GM12878 (cell line): Measurements from ENCODE around the gene FOXP1. TPM values are rescaled to one million over a fixed set of nuclear protein-coding genes. Genes with fewer than 3 reads are reported as not detected.

Experiments used
- ATAC-seq: fragments of 200-7000 bp; cut with Tn5 transposase; 3 replicates; pipeline ENCODE4 v1.9.1; 2020; ENCODE audit warnings: mild to moderate bottlenecking, moderate library complexity
- BruUV-seq: library from RNA; stranded (reverse); fragments of 400-500 nt; replicated peaks from 2 replicates; lab custom pipeline; 2021; lab: Mats Ljungman, UMichigan
- CTCF ChIA-PET: fragments of 300-600 bp; sonication (Branson Sonifier 250); formaldehyde crosslinking; extraction: SDS; loops from one replicate; lab custom pipeline; 2021; ENCODE audit warnings: inconsistent platforms; lab: Yijun Ruan, JAX
- POLR2A ChIA-PET: fragments of 350-600 bp; formaldehyde crosslinking; extraction: SDS; loops from one replicate; lab custom pipeline; 2021; ENCODE audit warnings: inconsistent platforms; lab: Charles Lee
- RAD21 ChIA-PET: fragments of 300-600 bp; sonication (Branson Sonifier 250); formaldehyde crosslinking; loops from one replicate; lab custom pipeline; 2023; ENCODE audit warnings: antibody characterized with exemption; ENCODE audit not compliant: unreplicated experiment; lab: Charles Lee
- SMC1A ChIA-PET: fragments of 300-600 bp; sonication (Branson Sonifier 250); formaldehyde crosslinking; loops from one replicate; lab custom pipeline; 2023; ENCODE audit not compliant: unreplicated experiment, uncharacterized antibody; lab: Charles Lee
- DNase-seq: peaks from one replicate; pipeline ENCODE4 v3.0.0-alpha.2; 2011; ENCODE audit warnings: low read depth, low spot score
- FAIRE-seq: peaks from 3 replicates; lab custom pipeline; 2011; peaks lifted over from hg19 to GRCh38; lab: Jason Lieb, UNC
- H2AFZ ChIP-seq: 2 replicates; pipeline ENCODE4 v1.6.0; 2011; ENCODE audit warnings: low read depth, low read length, control low read depth; ENCODE audit not compliant: control insufficient read depth
- H3K27ac ChIP-seq: 2 replicates; pipeline ENCODE4 v1.5.1; 2011; ENCODE audit warnings: control low read depth; ENCODE audit not compliant: control insufficient read depth, insufficient read depth
- H3K27me3 ChIP-seq, 2 experiments: replicated peaks in 1 of 2; 2 replicates each; pipeline versions ENCODE4 v1.6.0 to v1.6.1; 2011; ENCODE audit warnings: low read length in 1 of 2; ENCODE audit not compliant: control insufficient read depth in 2 of 2, insufficient read depth in 2 of 2
- H3K36me3 ChIP-seq, 2 experiments: 2 replicates each; pipeline ENCODE4 v1.5.1; 2011; ENCODE audit warnings: low read length in 1 of 2; ENCODE audit not compliant: control insufficient read depth in 2 of 2, insufficient read depth in 2 of 2
- H3K4me1 ChIP-seq: 2 replicates; pipeline ENCODE4 v1.6.1; 2011; ENCODE audit warnings: mild to moderate bottlenecking, low read length, moderate library complexity, mixed read lengths; ENCODE audit not compliant: control insufficient read depth, insufficient read depth
- H3K4me2 ChIP-seq: 2 replicates; pipeline ENCODE4 v1.6.0; 2011; ENCODE audit warnings: control low read depth; ENCODE audit not compliant: control insufficient read depth, insufficient read depth
- H3K4me3 ChIP-seq: fragments of 200-600 bp; sonication (generic); 2 replicates; pipeline ENCODE4 v1.5.1; 2016
- H3K79me2 ChIP-seq: 2 replicates; pipeline ENCODE4 v1.6.0; 2011; ENCODE audit warnings: low read length; ENCODE audit not compliant: control insufficient read depth, insufficient read depth
- H3K9ac ChIP-seq: 2 replicates; pipeline ENCODE4 v1.8.0; 2011; ENCODE audit warnings: low read length, control low read depth, mixed read lengths; ENCODE audit not compliant: control insufficient read depth, insufficient read depth
- H3K9me3 ChIP-seq: replicated peaks from 3 replicates; pipeline ENCODE4 v1.5.1; 2011; ENCODE audit warnings: mild to moderate bottlenecking, low read length; ENCODE audit not compliant: control insufficient read depth, insufficient read depth
- H4K20me1 ChIP-seq: 2 replicates; pipeline ENCODE4 v1.6.0; 2011; ENCODE audit not compliant: control insufficient read depth, insufficient read depth
- BCLAF1 ChIP-seq: fragments of 450-650 bp; IDR thresholded peaks from 2 replicates; pipeline ENCODE4 v1.6.1; 2017; ENCODE audit warnings: antibody characterized with exemption, mild to moderate bottlenecking, moderate library complexity
- CREM ChIP-seq: IDR thresholded peaks from 2 replicates; pipeline ENCODE4 v1.6.1; 2014; ENCODE audit warnings: antibody characterized with exemption, low read depth
- E4F1 ChIP-seq: fragments of 450-650 bp; IDR thresholded peaks from 2 replicates; pipeline ENCODE4 v1.6.1; 2018; ENCODE audit warnings: borderline replicate concordance, mild to moderate bottlenecking; ENCODE audit not compliant: partially characterized antibody
- IKZF2 ChIP-seq, 2 experiments: fragments of 450-650 bp; IDR thresholded peaks; 2 replicates each; pipeline ENCODE4 v1.6.1; 2017; ENCODE audit warnings: mild to moderate bottlenecking in 2 of 2, moderate library complexity in 2 of 2
- IRF3 ChIP-seq: fragments of 450-650 bp; IDR thresholded peaks from 2 replicates; pipeline ENCODE4 v1.6.1; 2014; ENCODE audit warnings: mild to moderate bottlenecking
- KLF5 ChIP-seq: fragments of 450-650 bp; IDR thresholded peaks from 2 replicates; pipeline ENCODE4 v1.6.1; 2014; ENCODE audit warnings: mild to moderate bottlenecking; ENCODE audit not compliant: partially characterized antibody
- NRF1 ChIP-seq: conservative IDR thresholded peaks from 2 replicates; pipeline ENCODE4 v1.6.1; 2011; ENCODE audit warnings: mild to moderate bottlenecking, low read depth, low read length, improper control_type of control experiment
- SP1 ChIP-seq: IDR thresholded peaks from one replicate; pipeline ENCODE4 v1.6.1; 2011; ENCODE audit warnings: low read depth, low read length
- STAT1 ChIP-seq: fragments of 450-650 bp; conservative IDR thresholded peaks from 2 replicates; pipeline ENCODE4 v1.6.1; 2014; ENCODE audit warnings: antibody characterized with exemption, mild to moderate bottlenecking
- TAF1 ChIP-seq: IDR thresholded peaks from 2 replicates; pipeline ENCODE4 v1.6.1; 2011; ENCODE audit warnings: mild to moderate bottlenecking, low read depth, low read length, borderline replicate concordance
- USF1 ChIP-seq: IDR thresholded peaks from 2 replicates; pipeline ENCODE4 v1.6.1; 2011; ENCODE audit warnings: borderline replicate concordance, low read depth, mild to moderate bottlenecking, moderate library complexity, mixed read lengths, low read length; ENCODE audit not compliant: insufficient read depth; ENCODE audit errors: extremely low read length
- WGBS: methylation state at CpG from one replicate; pipeline ENCODE4 v1.1.6; 2016; ENCODE audit warnings: low lambda C conversion rate; ENCODE audit not compliant: insufficient replicate concordance, insufficient coverage; ENCODE audit errors: missing lambda C conversion rate; 5-methylcytosine and 5-hydroxymethylcytosine counted together
- in situ Hi-C: fragments of 300-500 bp; cut with MboI; formaldehyde crosslinking; loops from 9 replicates; pipeline ENCODE4 v1.14.3; 2018; ENCODE audit warnings: mixed read lengths
- intact Hi-C: fragments of 100-400 bp; cut with micrococcal nuclease; formaldehyde crosslinking; loops from one replicate; pipeline ENCODE4 v1.14.2; 2022; ENCODE audit not compliant: unreplicated experiment
- polyA plus RNA-seq, 11 experiments: library from polyadenylated mRNA; depleted of rRNA in 4 of 11; unstranded in 6 of 11; stranded (reverse) in 5 of 11; fragments of >200 nt; fragmentation: Nextera tagmentation in 4 of 11; fragmentation: Illumina TruSeq in 1 of 11; extraction: Ambion mirVana in 4 of 11; extraction: Trizol in 1 of 11; gene quantifications; 1 replicate in 1 of 11; 2 replicates in 10 of 11; pipeline versions ENCODE4 v1.2.1 to v1.2.3, GENCODE V29; 2011 to 2016; ENCODE audit warnings: inconsistent platforms in 2 of 11, missing spikeins in 2 of 11, low read depth in 1 of 11
- total RNA-seq, 4 experiments: library from RNA; depleted of rRNA in 3 of 4; stranded (reverse); fragments of >200 nt in 3 of 4; fragmentation: Illumina TruSeq in 1 of 4; extraction: Trizol in 1 of 4; gene quantifications; 2 replicates each; pipeline versions ENCODE4 v1.2.1 to v1.2.3, GENCODE V29; 2013 to 2021

Gene FOXP1
- total and polyA plus RNA-seq, 10 of the 15 experiments (the other 5 are each of a cell fraction or from before 2014, with no cell fraction given), result 0.05 to 1.6 (median 0.20) TPM; not detected in 1

GRCh38 chr3:71521021-71521352 lies 62.5 kb downstream of the FOXP1 start:
- 49% methylated on average over 4 of the region's 4 CpGs for WGBS
- H3K27ac ChIP-seq, result no peak overlapping the region
- BruUV-seq, result no TSS peak
- H3K4me3 ChIP-seq, result no peak overlapping the region
- no peak overlapping the region for H3K9ac ChIP-seq
- H3K79me2 ChIP-seq, result no peaks in the 10 kb centered on the region
- ATAC-seq (no peak), FAIRE-seq (no peak)
- no peaks in the 10 kb centered on the region for H3K27me3 ChIP-seq
- H3K9me3 ChIP-seq, result no peaks in the 10 kb centered on the region
- H3K36me3 ChIP-seq, result no peaks in the 10 kb centered on the region
- intact Hi-C loops, result no loop called here
- in situ Hi-C loops, result no loop called here
- TF ChIP-seq IRF3, result no peak
- no peak for TF ChIP-seq IKZF2 (IDR thresholded peaks at IDR 0.05)
- no peak for TF ChIP-seq KLF5
- no peak for TF ChIP-seq USF1
- no peak for TF ChIP-seq CREM
- no peak for TF ChIP-seq BCLAF1
- no peak for TF ChIP-seq STAT1
- no peak for TF ChIP-seq TAF1
- no peak for TF ChIP-seq E4F1
- TF ChIP-seq SP1, result no peak
- TF ChIP-seq NRF1, result no peak
- TF ChIP-seq, all 136 proteins: peak for 0
- SMC1A ChIA-PET, result no interaction called here
- H4K20me1 ChIP-seq, result no peaks in the 10 kb centered on the region
- RAD21 ChIA-PET, result no interaction called here
- CTCF ChIA-PET, result no interaction called here
- no peak overlapping the region for H2AFZ ChIP-seq
- no peaks in the 10 kb centered on the region for H3K4me1 ChIP-seq
- DNase-seq, result no peak
- H3K4me2 ChIP-seq, result no peak overlapping the region
- POLR2A ChIA-PET, result no interaction called here
